GM19467 (cell line): ENCODE measurements around the gene FBXL17.

Experiments
- ATAC-seq: cut with Tn5 transposase; IDR thresholded peaks from one replicate; pipeline ENCODE4 v1.9.1; 2021; ENCODE audit warnings: mild to moderate bottlenecking, moderate library complexity; ENCODE audit not compliant: unreplicated experiment

FBXL17 gene

DNA sequence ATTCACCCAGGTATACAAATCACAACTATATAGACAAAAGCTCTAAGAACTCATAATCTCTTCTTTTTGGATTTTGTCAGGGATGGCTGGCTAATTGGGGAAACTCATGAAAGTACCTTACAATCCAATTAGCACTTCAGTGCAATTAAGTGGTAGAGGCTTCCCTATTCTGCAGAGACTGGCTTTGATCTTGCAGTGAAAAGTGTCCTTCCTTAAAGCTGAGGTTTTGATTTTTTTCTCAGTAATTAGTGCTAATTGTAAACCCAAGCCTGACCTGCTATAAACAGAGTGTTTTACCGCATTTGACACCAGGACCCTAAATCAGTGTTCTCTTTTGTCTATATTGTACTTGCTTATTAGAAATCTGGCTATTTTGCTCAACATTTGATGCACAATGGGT lies 417.2 kb downstream of the FBXL17 start:
- no peak for ATAC-seq

DNA sequence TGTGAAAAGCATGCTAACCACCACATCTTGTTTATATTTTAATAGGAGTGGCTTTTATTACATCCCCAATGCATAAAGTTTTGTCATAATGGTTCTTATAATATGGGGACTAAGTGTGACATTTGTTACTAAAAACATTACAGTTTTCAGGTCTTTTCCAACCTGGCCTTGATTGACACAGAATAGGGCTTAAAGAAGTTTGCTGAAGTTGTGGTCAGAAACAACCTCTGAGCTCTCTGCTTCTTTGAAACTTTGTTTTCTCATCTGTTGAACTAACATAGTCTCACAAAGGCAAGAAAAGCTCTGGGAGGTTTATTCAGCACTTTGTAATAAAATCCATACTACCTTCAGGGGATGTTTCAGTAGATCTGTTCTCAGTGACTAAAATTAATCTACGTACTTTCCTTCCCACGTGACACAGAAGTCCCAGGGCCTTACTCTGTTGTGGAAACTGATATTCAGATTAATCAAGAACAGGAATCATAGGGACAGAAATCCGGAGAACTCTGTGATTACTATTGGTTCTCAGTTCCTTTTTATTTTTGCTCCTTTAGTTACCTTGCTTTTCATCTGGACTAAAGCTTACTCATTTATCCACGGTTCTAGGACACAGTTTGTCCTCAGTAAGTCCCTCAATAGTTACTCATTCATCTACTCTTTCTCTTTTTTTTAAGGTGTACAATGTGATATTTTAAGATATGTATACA lies 422.2 kb downstream of the FBXL17 start:
- no peak for ATAC-seq

DNA sequence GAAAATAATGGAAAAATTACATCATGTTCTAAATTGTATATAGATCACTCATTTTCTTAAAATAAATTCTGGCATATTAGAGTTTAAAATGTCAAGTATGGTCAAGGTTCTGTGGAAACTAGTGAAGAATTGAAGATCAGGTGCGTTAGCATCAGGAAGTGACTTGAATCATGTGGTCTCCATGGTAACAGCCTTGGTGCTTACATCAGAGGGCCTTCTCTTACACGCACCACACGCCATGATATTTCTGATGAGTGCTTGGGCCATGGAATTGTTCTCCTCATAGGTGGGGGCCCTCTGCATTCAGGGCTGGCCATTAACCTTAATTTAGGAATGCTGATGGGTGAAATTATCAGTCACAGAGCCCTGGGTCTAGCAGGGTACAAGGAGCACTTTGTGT lies 423.0 kb downstream of the FBXL17 start:
- ATAC-seq = no peak

DNA sequence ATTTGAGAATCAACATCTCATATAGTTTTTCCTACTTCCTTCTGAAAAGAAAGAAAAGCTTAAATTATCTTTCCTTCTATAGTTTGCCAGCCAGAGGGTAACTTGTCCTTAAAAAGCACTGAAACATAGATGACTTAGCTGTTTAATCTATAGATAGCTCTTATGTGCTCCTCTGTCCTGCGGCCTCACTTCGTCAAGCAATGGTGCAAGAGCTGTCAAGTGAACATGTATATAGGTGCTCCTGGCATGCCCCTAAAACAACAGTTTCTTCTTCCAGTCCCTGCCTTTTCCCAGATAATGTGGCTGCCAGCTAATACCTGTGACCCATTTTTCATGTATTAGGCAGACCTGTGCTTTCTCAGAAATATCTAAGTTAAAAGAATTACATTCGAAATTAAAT lies 423.5 kb downstream of the FBXL17 start:
- no peak for ATAC-seq

DNA sequence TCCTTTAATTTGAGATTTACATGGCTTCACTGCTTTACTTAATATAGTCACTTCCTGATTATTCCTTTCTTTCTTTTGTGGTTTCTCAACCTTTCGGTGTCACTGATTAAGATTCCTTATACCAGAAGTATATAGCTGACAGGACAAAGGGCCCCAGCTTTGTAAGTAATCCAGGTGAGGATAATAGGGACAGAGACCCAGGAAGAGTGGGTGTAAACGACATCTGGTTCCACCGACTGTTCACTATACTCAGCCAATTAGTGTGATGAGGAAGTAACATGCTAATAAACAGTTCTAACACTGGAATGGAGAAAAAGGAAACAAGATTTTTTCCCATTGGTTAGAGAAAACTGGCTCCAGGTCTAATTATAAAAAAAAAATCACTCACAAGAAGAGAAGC lies 424.8 kb downstream of the FBXL17 start:
- no peak for ATAC-seq

DNA sequence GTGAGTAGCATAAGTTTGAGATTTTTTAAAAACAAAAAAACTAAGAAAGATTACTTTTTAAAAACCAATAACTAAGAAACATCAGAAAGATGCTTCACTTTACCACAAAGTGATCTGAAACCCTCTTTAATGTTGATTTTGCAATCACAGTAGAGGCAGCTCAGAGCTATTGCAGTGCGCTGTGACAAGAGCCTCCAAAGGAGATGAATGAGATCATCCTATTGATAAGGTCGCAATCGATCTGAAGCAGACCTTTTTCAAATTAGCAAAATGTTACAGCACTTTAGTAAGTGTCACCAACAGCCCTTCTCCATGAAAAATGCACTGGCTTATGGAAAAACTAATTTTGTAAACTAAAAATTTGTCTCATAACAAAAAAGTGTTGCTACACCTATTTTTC lies 426.6 kb downstream of the FBXL17 start:
- no peak for ATAC-seq

DNA sequence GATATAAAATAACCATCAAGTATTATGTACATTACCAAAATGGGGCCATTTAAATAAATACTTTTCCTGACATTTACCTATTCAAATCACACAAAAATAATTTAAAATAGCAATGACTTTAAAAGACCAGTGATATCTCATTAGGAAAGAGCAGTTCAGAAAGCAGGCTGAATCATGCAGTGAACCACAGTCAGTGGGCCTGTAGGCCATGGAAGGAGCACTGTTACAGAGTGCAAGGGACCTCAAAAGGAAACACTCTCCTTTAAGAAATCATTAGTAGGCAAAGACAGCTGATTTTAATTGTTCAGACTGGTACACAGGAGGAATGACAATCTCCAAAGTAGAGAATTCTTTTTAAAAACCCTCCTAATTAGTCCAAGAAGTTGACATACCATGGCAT lies 427.6 kb downstream of the FBXL17 start:
- ATAC-seq = no peak

DNA sequence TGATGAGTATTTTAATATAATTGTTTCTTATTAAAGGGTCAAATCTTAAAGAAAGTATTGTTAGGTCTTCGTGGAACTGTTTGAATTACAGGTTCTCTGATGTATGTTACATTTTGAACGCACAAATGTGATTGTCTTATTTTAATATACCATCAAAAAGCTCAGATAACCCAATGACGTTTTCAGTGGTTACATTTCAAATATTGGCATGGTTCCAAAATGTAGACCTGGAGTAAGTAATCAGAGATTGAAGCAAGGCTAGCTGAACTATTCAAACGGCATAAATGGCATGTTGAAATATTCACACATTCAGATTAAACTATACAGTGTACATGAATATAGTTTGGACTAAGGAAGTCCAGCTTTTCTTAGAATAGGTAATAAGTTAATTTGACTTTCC lies 429.4 kb downstream of the FBXL17 start:
- no peak for ATAC-seq

DNA sequence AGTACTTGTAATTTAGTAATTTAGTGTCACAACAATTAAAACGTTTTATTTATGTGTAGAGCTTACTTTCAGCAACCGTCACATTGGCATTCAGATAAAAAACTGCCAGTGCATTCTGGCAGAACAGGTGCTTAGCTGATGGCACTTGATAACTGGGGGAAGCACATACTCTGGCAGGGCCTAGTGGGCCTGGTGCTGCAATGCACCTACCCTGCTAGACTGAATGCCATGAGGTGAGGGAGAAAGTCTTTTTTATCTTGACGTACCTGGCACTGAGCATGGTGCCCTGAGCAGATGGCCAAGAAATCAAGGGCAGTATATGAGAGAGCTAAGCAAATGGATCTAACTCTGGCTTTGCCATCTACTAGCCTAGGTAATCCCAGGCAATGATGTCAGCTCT lies 430.6 kb downstream of the FBXL17 start:
- no peak for ATAC-seq

DNA sequence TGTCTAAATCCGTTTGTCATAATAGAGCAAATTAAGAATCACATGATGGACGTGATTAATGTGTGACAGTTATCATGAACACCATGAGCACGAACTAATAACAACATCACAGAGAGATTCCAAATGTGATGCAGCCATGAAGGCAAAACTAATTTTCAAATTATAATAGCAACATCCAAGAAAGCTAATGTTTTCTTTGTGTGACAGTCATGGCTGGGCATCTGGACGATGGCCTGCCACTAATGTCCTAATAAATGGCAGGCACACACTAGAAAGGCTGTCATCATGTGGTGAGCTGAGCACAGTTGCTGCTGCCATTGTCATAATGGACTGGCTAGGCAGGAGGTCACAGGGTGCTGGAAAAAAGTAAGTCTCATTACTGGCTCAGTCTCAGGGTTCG lies 431.1 kb downstream of the FBXL17 start:
- ATAC-seq = no peak

DNA sequence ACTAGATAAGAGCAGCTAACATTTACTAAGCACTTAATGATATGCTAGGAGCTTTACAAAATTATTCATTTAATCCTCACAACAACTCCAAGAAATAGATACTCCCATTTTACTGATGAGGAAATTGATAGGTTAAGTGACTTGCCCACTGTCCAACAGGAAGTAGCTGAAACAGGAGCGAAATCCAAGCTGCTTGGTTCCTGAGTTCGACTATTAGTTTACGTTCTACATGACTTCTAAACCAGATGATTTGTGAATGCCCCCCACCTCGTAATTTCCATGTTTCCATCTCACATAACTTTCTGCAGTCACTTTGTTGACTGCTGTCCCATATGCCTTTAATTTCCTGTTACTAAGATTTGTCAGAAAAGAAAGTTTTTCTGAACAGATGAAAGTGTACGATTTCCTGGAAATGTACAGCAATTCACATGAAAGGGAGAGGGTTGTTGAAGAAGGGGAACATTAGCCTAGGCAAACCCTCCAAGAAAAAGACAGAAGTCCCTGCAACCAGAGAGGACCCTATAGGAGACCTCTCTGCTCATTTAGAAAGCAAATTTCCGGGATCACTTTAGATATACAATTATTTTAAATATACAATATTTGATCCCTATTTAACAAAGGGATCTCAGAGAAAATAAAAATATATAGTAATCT lies 432.1 kb downstream of the FBXL17 start:
- ATAC-seq = no peak

DNA sequence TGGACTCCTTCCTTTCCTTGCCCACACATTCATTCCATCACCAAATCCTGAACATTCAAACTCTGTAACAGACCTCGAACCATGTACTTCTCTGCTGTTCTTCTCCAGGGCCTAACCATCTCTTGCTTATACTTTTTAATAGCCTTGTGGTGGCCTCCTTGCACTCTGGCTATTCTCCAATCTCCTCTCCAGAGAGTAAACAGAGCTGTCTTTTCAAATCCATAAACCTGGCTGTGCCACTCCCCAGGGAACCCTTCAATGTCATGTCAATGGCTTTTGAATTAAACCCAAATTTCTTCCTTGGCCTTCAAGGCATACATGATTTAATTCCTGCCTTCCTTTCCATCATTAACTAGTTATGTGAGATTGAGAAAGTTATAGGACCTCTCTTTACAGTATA lies 433.5 kb downstream of the FBXL17 start:
- no peak for ATAC-seq

DNA sequence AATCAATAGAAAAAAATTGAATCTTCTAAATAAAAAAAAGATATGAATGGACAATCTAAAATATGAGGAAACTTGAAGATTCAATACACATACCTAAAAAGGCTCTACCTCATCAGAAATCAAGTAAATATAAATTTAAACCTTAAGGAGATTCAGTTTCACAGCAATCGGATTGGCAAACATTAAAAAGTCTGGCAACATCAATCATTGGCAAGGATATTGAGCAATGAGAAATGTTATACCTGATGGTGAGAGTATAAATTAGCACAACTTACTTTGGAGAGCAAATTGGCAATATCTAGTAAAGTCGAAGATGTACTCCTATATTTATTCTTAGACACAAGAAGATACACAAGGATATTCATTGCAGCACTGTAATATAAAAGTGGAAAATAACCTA lies 436.8 kb downstream of the FBXL17 start:
- no peak for ATAC-seq

DNA sequence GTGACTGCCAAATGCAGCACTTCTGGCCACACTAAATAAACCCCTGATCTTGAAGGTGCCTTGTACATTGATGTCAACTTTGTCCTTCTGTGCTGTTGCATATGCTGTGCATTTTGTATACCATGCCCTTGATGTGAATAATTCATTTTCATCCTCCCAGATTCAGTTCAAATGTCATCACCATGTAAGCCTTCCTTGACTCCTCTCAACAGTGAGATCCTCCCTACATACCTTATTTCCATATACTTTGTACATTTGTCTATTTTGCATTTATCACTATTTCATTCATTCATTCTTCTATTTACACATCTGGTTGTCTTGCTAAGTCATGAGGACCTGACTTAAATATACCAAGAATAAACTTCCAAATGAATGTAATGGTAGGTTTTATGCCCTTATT lies 438.0 kb downstream of the FBXL17 start:
- ATAC-seq = no peak

DNA sequence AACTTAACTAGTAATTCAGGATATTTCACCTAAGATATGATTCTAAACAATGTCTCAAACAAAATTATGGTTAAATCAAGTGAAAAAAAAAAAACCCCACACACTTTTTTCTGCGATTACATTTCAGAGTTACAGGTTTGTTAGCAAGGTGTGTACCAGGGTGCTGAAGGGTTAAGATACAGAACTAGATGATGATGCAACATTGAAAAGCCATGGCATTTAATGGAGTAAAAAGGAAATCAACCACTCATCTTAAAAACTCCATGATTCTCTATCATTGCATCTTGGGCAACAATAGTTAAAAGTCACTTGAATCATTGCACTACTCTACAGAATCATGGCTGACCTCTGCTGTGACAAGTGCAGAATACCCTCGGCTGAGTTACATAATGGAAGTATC lies 440.9 kb downstream of the FBXL17 start:
- ATAC-seq = no peak

DNA sequence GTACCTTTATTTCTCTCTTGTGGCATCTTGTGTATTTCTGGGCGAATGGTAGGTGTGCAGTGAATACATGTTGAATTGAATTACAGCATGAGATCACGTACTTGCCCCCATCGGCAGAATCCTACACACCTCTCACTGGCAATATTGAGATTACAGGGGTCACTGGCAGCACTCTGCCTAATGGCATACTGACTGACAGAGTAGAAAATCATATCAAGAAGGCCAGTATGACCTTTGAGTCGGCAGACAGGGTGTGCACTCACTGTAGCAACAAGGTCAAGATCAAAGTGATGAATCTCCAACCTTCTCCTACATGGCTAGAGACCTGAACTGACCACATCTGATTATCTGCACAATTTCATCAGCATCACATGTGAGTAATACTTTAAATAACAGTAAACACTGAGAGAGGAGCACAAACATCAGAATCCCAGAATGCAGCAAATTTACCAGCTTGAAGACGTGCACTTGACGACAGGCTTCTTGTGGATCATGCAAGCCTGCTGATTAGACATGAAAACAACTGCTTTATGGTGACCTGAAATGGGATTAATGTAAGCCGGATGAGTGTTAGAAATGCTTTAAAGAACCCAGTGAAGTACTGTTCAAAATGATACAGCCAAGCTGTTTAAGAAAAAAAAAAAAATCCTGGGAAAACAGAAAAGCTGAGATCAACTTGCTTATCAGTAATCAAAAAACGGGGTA lies 444.1 kb downstream of the FBXL17 start:
- no peak for ATAC-seq

DNA sequence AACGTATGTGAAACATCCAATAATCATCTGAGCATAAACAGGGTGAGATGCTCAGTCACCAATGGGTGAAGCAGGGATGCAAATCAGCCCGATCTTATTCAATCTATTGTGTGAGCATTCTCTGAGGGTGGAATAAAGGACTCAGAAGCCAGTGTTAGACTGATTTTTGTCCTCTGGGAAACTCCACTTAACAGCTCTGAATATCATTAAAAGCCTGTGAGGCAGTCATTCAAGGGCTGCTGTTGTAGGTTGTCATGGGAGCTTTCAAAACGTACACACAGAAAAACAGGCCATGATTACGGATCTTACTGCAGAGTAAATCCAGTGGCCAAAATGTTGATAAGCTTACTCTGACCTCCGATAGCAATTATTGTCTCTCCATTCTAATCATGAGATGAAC lies 444.7 kb downstream of the FBXL17 start:
- no peak for ATAC-seq

DNA sequence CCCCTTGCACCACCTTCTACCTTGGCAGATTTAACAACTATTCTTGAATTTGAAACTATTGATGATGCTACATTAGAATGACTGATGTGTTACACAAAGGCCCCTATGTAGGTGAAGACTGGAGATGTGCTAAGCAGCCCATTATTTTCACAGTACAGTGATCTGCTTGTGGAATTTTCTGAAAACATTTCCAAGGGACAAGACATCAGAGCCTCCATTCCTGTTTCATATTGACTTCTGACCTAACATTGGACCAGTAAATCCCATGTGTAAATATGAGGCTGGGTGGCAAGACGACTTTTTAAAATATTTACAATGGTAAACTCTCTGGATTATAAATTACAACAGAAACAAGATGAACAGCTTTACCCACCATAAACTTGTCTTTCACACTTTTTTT lies 445.4 kb downstream of the FBXL17 start:
- ATAC-seq = no peak

DNA sequence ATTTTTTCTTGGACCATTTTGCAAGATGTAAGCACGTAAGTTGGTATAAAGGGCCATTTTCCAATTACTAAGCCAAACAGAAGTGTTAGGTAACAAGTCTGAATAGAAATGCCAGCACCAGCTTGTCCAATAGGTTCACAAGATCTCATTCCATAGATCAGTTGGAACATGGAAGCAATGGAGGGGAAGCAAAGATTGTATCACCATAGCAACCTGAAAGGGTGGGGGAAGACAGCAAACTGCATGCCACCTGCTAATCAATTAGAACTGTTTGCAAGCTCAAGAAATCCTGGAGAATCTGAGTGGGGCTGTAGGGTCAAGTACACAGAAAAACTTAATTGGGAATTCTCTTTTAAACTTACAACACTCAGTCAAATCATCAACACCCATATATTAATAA lies 446.3 kb downstream of the FBXL17 start:
- no peak for ATAC-seq

DNA sequence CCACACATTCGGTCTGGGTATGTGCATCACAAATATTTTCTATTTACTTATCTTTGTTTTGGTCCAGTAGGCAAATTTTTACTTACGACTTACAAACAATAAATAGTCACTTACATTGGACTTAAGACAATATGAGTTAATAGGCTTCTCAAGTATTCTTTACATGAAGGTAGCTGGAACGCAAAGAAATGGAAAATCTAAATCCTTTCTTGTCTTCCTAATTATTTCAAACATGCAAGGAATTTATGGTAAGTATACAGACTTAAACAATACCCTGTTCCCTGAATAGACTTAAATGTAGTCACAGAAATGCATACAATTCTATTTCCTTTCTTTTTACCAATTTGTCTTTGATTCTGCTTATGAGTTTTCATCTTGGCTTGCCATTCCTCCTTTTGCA lies 448.6 kb downstream of the FBXL17 start:
- ATAC-seq = no peak

DNA sequence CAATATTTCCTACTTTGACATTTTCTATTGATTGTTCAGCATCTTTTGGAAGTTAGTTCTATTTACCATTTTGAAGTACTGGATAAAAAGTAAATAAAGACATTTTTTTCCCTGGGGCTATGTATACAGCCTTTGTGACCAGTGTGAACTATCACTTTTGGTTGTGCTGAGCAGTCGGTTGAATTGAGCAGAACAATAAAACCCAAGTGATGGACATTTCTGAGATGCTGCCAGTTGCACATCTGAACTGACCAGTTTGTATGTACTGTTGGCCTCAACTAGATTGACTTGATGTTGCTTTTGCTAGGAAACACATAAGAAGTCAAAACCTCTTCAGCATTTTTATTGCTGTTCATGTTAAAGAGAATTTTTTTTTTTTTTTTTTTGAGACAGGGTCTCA lies 451.0 kb downstream of the FBXL17 start:
- no peak for ATAC-seq

DNA sequence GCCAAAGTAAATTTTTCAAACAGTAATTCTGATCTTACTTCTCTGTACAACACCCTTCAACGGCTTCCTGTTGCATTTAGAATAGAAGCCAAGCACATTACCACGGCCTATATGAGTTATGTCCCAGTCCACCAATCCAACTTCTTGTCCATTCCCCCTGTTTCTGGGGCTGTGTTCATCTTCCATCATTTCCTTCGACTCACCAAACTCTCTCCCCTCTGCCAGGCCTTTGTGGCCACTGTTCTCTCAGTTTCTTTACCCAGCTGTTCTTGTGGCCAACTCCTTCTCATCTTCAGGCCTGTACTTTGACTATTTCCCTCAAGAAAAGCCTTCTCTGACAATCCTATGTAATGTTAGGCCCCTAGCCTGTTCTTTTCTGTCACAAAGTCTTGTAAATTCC lies 451.8 kb downstream of the FBXL17 start:
- ATAC-seq = no peak
